Ascending aorta (tissue), 2 donors: ENCODE measurements around the gene SZT2. TPM values are rescaled to one million over a fixed set of nuclear protein-coding genes. Genes with fewer than 3 reads are reported as not detected.
"Not testable (repeated sequence)": the region's sequence is repeated elsewhere in the genome, so short reads cannot be mapped to it uniquely, and the experiment has no call there.

ENCODE experiments used
- DNase-seq, 2 donors: peaks; one replicate each; pipeline ENCODE4 v3.0.0-alpha.2; 2019; ENCODE audit warnings: low spot score in 2 of 2
- H3K27ac ChIP-seq, 2 donors: fragments of 200-600 bp; sonication (generic); one replicate each; pipeline ENCODE4 v1.5.1; 2016 to 2017; ENCODE audit warnings: mild to moderate bottlenecking in 1 of 2
- H3K27me3 ChIP-seq: fragments of 200-600 bp; sonication (generic); one replicate; pipeline ENCODE4 v1.5.1; 2017
- H3K36me3 ChIP-seq, 2 donors: fragments of 200-600 bp; sonication (generic); one replicate each; pipeline ENCODE4 v1.5.1; 2016
- H3K4me1 ChIP-seq, 2 donors: fragments of 200-600 bp; sonication (generic); one replicate each; pipeline ENCODE4 v1.5.1; 2016 to 2017; ENCODE audit warnings: mild to moderate bottlenecking in 1 of 2
- H3K4me3 ChIP-seq, 2 donors: fragments of 200-600 bp; sonication (generic); one replicate each; pipeline ENCODE4 v1.5.1; 2016 to 2017; ENCODE audit warnings: mild to moderate bottlenecking in 1 of 2
- H3K9me3 ChIP-seq, 2 donors: fragments of 200-600 bp; sonication (generic); one replicate each; pipeline ENCODE4 v1.5.1; 2016
- CTCF ChIP-seq, 3 experiments: fragments of 200-600 bp in 2 of 3; fragments of 450-650 bp in 1 of 3; sonication (generic) in 2 of 3; IDR thresholded peaks; one replicate each; pipeline ENCODE4 v1.5.1; 2016 to 2019; ENCODE audit warnings: antibody characterized with exemption in 3 of 3, mild to moderate bottlenecking in 1 of 3, moderate library complexity in 1 of 3
- intact Hi-C: fragments of 100-400 bp; cut with DNase I; formaldehyde crosslinking; loops from one replicate; pipeline ENCODE4 v1.15.1; 2023
- total RNA-seq: library from RNA; depleted of rRNA; stranded (reverse); fragments of >200 nt; gene quantifications from one replicate; pipeline ENCODE4 v1.1.0, GENCODE V29; 2016

Gene SZT2
- total RNA-seq, 1 donor from 2014 or later = 35.9 TPM

DNA sequence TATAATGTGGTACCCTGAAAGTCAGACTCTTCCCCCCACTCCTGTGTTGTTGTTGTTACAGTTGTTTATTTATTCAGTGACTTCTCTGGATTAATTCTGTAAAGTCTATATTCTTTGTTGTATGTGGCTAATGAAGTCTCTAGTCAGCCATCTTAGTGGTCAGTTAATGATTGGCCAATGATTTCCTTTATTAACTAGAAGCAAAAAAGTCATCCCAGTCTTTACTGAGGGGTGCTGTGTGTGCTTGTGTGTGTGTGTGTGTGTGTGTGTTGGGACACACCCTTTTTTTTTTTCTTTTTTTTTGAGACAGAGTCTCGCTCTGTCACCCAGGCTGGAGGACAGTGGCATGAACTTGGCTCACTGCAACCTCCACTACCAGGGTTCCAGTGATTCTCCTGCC is 101.4 kb downstream of the SZT2 start:
- no peak for DNase-seq
- TF ChIP-seq CTCF (IDR thresholded peaks at IDR 0.05) = no peak
- no peak overlapping the region for H3K27ac ChIP-seq
- no peaks in the 10 kb centered on the region for H3K27me3 ChIP-seq
- H3K4me1 ChIP-seq = no peaks in the 10 kb centered on the region
- peaks cover 0 to 21% of the 10 kb centered on the region in 2 donors for H3K9me3 ChIP-seq
- H3K4me3 ChIP-seq = no peak overlapping the region
- H3K36me3 ChIP-seq = no peaks in the 10 kb centered on the region
- intact Hi-C loops = no loop called here

DNA sequence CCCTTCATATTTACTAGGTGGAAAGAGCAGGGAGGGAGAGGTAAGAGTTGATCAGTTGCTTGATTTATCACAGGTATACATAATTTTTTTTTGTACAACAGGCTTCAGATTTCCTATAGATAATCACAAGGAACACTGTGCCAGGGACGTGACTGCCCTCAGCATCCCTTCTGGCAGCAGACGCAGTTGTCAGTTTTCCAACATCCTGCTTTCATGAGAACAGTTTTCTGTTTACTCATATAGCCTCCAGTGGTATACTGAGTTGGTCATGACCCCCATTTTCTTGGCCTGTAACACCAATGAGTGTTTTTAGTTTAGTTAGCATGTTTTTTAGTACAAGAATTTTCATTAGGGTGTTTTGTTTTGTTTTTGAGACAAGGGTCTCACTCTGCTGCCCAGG is 103.1 kb downstream of the SZT2 start:
- no peak for TF ChIP-seq CTCF (IDR thresholded peaks at IDR 0.05)
- H3K27ac ChIP-seq = no peak overlapping the region
- H3K4me3 ChIP-seq = no peak overlapping the region
- H3K27me3 ChIP-seq = no peaks in the 10 kb centered on the region
- H3K4me1 ChIP-seq = no peaks in the 10 kb centered on the region
- DNase-seq = no peak
- intact Hi-C loops = no loop called here
- H3K9me3 ChIP-seq = peaks cover 0 to 21% of the 10 kb centered on the region in 2 donors
- H3K36me3 ChIP-seq = no peaks in the 10 kb centered on the region

- Histone ChIP-seq H3K27me3 (no peaks in the 10 kb centered on the region), H3K36me3 (no peaks in the 10 kb centered on the region), H3K4me3 (no peak overlapping the region), H3K9me3 (peaks cover 0 to 19% of the 10 kb centered on the region in 2 donors), H3K4me1 (no peaks in the 10 kb centered on the region), H3K27ac (no peak overlapping the region)
- intact Hi-C loops = no loop called here
- DNase-seq = no peak
- TF ChIP-seq CTCF (IDR thresholded peaks at IDR 0.05) = no peak
These were observed 104.2 kb downstream of the SZT2 start for GRCh38 chr1:43493661-43494450.

DNA sequence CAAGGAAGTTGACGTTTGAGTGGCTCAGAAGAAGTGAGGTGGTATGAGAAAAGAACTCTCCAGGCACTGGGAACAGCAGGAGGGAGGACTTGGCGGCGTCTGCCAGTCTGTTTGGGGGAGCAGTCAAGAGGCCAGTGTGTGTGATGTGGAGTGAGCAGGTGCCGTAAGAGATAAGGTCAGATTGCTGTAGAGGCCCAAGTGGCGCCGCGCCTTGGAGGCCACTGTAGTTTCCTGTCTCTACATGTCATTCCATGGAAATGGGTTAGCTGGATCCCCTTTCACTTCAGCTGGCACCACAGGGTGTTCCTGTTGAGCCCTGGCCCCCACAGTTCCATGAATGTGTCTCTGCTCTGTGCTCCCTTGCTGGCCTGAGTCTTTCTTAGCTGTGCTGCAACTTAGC is 105.5 kb downstream of the SZT2 start:
- no peak for TF ChIP-seq CTCF (IDR thresholded peaks at IDR 0.05)
- Histone ChIP-seq H3K4me3 (no peak overlapping the region), H3K36me3 (no peaks in the 10 kb centered on the region), H3K27ac (no peak overlapping the region), H3K9me3 (peaks cover 0 to 17% of the 10 kb centered on the region in 2 donors), H3K27me3 (no peaks in the 10 kb centered on the region), H3K4me1 (no peaks in the 10 kb centered on the region)
- intact Hi-C loops = no loop called here
- DNase-seq = no peak

DNA sequence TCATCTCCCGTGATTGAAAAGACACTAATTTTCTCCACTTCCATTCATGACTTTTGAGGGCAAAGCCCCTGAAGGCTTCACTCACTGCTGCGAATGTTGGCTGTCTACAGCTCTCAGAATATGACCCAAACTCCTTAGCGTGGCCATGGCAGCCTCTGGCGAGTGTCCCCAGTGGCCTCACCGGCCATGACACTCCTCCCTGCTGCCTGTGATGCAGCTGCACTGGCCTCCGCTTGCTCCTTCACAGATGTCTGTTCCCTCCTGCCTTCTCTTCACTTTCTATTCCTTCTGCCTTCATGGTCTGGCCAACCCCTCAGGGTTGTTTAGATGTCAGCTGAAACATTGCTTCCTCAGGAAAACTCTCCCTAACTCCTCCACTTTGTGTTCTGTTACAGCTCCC is 110.2 kb downstream of the SZT2 start:
- no peak for TF ChIP-seq CTCF (IDR thresholded peaks at IDR 0.05)
- H3K36me3 ChIP-seq = no peaks in the 10 kb centered on the region
- no peaks in the 10 kb centered on the region for H3K27me3 ChIP-seq
- H3K4me1 ChIP-seq = no peaks in the 10 kb centered on the region
- no peaks in the 10 kb centered on the region for H3K9me3 ChIP-seq
- no peak for DNase-seq
- intact Hi-C loops = no loop called here
- H3K4me3 ChIP-seq = no peak overlapping the region
- H3K27ac ChIP-seq = no peak overlapping the region

DNA sequence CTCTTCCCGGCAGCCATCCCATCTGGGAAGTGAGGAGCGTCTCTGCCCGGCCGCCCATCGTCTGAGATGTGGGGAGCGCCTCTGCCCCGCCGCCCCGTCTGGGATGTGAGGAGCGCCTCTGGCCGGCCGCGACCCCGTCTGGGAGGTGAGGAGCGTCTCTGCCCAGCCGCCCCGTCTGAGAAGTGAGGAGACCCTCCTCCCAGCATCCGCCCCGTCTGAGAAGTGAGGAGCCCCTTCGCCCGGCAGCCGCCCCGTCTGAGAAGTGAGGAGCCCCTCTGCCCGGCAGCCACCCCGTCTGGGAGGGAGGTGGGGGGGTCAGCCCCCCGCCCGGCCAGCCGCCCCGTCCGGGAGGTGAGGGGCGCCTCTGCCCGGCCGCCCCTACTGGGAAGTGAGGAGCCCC is 112.1 kb downstream of the SZT2 start:
- DNase-seq, H3K4me1 ChIP-seq, intact Hi-C loops: not testable (repeated sequence)

More for the DNA sequence above, 112.1 kb downstream of the SZT2 start:
- not testable (repeated sequence) for H3K9me3 ChIP-seq, H3K27me3 ChIP-seq, H3K27ac ChIP-seq, H3K4me3 ChIP-seq, H3K36me3 ChIP-seq
